ENCODE results near the gene ARHGAP23. TPM values are rescaled to one million over a fixed set of nuclear protein-coding genes. Genes with fewer than 3 reads are reported as not detected.

ARHGAP23 gene
- polyA plus RNA-seq, 1 donor from 2014 or later = 1.6 TPM

DNA sequence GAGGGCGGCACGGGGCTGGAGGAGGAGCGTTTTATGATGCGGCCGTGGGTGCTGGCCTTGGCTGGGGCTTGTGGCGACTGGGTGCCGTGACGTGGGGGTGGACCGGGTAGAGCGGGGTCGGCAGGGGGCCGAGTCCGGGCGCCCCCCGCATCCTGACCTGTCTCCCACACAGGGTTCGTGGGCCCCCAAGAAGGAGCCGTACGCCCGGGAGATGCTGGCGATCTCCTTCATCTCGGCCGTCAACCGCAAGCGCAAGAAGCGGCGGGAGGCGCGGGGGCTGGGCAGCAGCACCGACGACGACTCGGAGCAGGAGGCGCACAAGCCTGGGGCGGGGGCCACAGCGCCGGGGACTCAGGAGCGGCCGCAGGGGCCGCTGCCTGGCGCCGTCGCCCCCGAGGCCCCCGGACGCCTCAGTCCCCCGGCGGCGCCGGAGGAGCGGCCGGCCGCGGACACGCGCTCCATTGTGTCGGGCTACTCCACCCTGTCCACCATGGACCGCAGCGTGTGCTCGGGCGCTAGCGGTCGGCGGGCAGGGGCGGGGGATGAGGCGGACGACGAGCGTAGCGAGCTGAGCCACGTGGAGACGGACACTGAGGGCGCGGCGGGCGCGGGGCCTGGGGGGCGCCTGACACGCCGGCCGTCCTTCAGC, 81.6 kb downstream of the ARHGAP23 start:
- no peaks in the 10 kb centered on the region for H3K36me3 ChIP-seq (ENCODE audit: insufficient read depth, low read length)
- no peaks in the 10 kb centered on the region for H4K20me1 ChIP-seq (ENCODE audit: insufficient read depth)
- peak overlapping the region; percentile 60 for H3K4me3 ChIP-seq (ENCODE audit: low read length)
- H3F3A ChIP-seq (ENCODE audit: insufficient read depth, low read length, poor library complexity, severe bottlenecking) = no peaks in the 10 kb centered on the region
- peaks cover 44% of the 10 kb centered on the region for H3K27me3 ChIP-seq (ENCODE audit: insufficient read depth, low read depth, low read length)
- TF ChIP-seq, protein P1, sequence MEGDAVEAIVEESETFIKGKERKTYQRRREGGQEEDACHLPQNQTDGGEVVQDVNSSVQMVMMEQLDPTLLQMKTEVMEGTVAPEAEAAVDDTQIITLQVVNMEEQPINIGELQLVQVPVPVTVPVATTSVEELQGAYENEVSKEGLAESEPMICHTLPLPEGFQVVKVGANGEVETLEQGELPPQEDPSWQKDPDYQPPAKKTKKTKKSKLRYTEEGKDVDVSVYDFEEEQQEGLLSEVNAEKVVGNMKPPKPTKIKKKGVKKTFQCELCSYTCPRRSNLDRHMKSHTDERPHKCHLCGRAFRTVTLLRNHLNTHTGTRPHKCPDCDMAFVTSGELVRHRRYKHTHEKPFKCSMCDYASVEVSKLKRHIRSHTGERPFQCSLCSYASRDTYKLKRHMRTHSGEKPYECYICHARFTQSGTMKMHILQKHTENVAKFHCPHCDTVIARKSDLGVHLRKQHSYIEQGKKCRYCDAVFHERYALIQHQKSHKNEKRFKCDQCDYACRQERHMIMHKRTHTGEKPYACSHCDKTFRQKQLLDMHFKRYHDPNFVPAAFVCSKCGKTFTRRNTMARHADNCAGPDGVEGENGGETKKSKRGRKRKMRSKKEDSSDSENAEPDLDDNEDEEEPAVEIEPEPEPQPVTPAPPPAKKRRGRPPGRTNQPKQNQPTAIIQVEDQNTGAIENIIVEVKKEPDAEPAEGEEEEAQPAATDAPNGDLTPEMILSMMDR (IDR thresholded peaks at IDR 0.05; ENCODE audit: poor library complexity, severe bottlenecking) = no peak
- TF ChIP-seq MXI1 (conservative IDR thresholded peaks at IDR 0.05; ENCODE audit: poor library complexity, severe bottlenecking) = peak; percentile 3
- no peak overlapping the region for H3K27ac ChIP-seq (ENCODE audit: low read length)
- H3K9ac ChIP-seq (ENCODE audit: low read length) = peak overlapping the region; percentile 53
- no peak overlapping the region for H2AFZ ChIP-seq (ENCODE audit: low read depth, low read length)
- H3K9me3 ChIP-seq (ENCODE audit: low read length) = no peaks in the 10 kb centered on the region
- H3K4me2 ChIP-seq (ENCODE audit: low read length) = no peak overlapping the region
- no peaks in the 10 kb centered on the region for H3K79me2 ChIP-seq (replicated peaks; ENCODE audit: insufficient read depth, low read length)
- no peaks in the 10 kb centered on the region for H3K9me2 ChIP-seq (ENCODE audit: insufficient read depth, low read length)

DNA sequence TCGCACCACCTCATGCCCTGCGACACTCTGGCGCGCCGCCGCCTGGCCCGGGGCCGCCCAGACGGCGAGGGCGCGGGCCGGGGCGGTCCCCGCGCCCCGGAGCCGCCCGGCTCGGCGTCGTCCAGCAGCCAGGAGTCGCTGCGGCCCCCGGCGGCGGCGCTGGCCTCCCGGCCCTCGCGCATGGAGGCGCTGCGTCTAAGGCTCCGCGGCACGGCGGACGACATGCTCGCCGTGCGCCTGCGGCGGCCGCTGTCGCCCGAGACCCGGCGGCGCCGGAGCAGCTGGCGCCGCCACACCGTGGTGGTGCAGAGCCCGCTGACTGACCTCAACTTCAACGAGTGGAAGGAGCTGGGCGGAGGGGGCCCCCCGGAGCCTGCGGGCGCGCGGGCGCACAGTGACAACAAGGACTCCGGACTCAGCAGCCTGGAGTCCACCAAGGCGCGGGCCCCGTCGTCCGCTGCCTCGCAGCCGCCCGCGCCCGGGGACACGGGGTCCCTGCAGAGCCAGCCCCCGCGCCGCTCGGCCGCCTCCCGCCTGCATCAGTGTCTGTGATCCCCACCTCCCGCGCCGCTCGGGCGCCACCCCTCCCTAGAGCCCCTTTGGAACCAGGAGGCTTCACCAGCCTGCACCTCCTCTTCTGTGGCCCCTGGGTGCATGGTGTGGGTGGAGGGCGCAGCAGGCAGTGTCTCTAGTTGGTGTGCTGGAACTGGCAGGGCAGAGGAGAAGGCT, 82.3 kb downstream of the ARHGAP23 start:
- Histone ChIP-seq H3K79me2 (replicated peaks; ENCODE audit: insufficient read depth, low read length) (no peaks in the 10 kb centered on the region), H2AFZ (ENCODE audit: low read depth, low read length) (no peak overlapping the region), H3K9me2 (ENCODE audit: insufficient read depth, low read length) (no peaks in the 10 kb centered on the region), H3F3A (ENCODE audit: insufficient read depth, low read length, poor library complexity, severe bottlenecking) (no peaks in the 10 kb centered on the region), H3K27ac (ENCODE audit: low read length) (no peak overlapping the region), H3K27me3 (ENCODE audit: insufficient read depth, low read depth, low read length) (peaks cover 44% of the 10 kb centered on the region), H3K4me2 (ENCODE audit: low read length) (no peak overlapping the region), H3K9ac (ENCODE audit: low read length) (peak overlapping the region; percentile 53), H3K4me3 (ENCODE audit: low read length) (peak overlapping the region; percentile 60), H3K9me3 (ENCODE audit: low read length) (no peaks in the 10 kb centered on the region), H4K20me1 (ENCODE audit: insufficient read depth) (no peaks in the 10 kb centered on the region), H3K36me3 (ENCODE audit: insufficient read depth, low read length) (no peaks in the 10 kb centered on the region)
- TF ChIP-seq TAF1 (IDR thresholded peaks at IDR 0.05; ENCODE audit: low read depth) (no peak), MXI1 (conservative IDR thresholded peaks at IDR 0.05; ENCODE audit: poor library complexity, severe bottlenecking) (peak; percentile 31), SMC3 (conservative IDR thresholded peaks at IDR 0.05; ENCODE audit: poor library complexity) (no peak), EZH2 (IDR thresholded peaks at IDR 0.05; ENCODE audit: borderline replicate concordance, insufficient read depth, low read length, poor library complexity, severe bottlenecking) (no peak), POLR2AphosphoS5 (IDR thresholded peaks at IDR 0.05) (peak; percentile 11), EP300 (conservative IDR thresholded peaks at IDR 0.05; ENCODE audit: poor library complexity, severe bottlenecking) (no peak), RAD21 (conservative IDR thresholded peaks at IDR 0.05) (no peak)
- TF ChIP-seq, protein P1 (IDR thresholded peaks at IDR 0.05; ENCODE audit: poor library complexity, severe bottlenecking) = peak; percentile 44
- TF ChIP-seq, protein P2, sequence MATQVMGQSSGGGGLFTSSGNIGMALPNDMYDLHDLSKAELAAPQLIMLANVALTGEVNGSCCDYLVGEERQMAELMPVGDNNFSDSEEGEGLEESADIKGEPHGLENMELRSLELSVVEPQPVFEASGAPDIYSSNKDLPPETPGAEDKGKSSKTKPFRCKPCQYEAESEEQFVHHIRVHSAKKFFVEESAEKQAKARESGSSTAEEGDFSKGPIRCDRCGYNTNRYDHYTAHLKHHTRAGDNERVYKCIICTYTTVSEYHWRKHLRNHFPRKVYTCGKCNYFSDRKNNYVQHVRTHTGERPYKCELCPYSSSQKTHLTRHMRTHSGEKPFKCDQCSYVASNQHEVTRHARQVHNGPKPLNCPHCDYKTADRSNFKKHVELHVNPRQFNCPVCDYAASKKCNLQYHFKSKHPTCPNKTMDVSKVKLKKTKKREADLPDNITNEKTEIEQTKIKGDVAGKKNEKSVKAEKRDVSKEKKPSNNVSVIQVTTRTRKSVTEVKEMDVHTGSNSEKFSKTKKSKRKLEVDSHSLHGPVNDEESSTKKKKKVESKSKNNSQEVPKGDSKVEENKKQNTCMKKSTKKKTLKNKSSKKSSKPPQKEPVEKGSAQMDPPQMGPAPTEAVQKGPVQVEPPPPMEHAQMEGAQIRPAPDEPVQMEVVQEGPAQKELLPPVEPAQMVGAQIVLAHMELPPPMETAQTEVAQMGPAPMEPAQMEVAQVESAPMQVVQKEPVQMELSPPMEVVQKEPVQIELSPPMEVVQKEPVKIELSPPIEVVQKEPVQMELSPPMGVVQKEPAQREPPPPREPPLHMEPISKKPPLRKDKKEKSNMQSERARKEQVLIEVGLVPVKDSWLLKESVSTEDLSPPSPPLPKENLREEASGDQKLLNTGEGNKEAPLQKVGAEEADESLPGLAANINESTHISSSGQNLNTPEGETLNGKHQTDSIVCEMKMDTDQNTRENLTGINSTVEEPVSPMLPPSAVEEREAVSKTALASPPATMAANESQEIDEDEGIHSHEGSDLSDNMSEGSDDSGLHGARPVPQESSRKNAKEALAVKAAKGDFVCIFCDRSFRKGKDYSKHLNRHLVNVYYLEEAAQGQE (IDR thresholded peaks at IDR 0.05; ENCODE audit: borderline replicate concordance) = no peak

Measured in neural cell (in vitro differentiated cells).